ENCODE measurements around the gene MRPL49.

MRPL49 gene

DNA sequence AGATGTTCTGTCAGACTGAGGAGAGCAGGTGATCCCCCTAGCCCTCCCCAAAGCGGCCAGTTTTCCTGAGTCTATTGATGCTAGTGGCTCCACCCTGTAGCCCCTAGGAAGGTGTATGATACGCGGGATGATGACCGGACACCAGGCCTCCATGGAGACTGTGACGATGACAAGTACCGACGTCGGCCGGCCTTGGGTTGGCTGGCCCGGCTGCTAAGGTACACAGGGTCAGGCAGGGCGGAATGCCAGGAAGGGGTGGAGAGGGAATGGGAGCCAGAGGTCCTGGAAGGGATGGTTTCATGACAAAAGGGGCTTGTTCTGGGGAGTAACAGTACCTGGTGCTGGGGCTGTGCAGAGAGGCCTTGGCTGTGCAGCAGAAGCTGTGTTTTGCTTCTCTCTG lies 34.9 kb upstream of the MRPL49 start:
- 96% methylated on average over 11 of the region's 11 CpGs for WGBS
- H3K4me3 ChIP-seq (ENCODE audit: low read length), result no peak overlapping the region

DNA sequence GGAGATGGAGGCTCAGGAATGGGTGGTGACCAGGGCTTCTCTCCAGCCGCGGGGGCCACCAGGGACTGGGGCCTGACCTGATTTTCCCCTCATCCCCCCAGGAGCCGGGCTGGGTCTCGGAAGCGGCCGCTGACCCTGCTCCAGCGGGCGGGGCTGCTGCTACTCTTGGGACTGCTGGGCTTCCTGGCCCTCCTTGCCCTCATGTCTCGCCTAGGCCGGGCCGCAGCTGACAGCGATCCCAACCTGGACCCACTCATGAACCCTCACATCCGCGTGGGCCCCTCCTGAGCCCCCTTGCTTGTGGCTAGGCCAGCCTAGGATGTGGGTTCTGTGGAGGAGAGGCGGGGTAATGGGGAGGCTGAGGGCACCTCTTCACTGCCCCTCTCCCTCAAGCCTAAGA lies 34.3 kb upstream of the MRPL49 start:
- 96% methylated on average over 14 of the region's 15 CpGs for WGBS
- peaks cover 37% of the 10 kb centered on the region for H3K36me3 ChIP-seq (ENCODE audit: insufficient read depth, low read length)
- H3K4me1 ChIP-seq (ENCODE audit: insufficient read depth, low read length), result peaks cover 3% of the 10 kb centered on the region; the same call in 1 of the 2 replicates
- no peak overlapping the region for H3K9ac ChIP-seq (ENCODE audit: low read depth, low read length)
- no peak overlapping the region for H3K27ac ChIP-seq (ENCODE audit: low read depth, low read length)
- no peaks in the 10 kb centered on the region for H3K27me3 ChIP-seq (ENCODE audit: insufficient read depth, low read length)
- H3K9me3 ChIP-seq (ENCODE audit: insufficient read depth, low read depth, low read length), result no peaks in the 10 kb centered on the region
- H3K4me3 ChIP-seq (ENCODE audit: low read length), result no peak overlapping the region

More for the DNA sequence above, 34.9 kb upstream of the MRPL49 start:
- Histone ChIP-seq H3K9ac (ENCODE audit: low read depth, low read length) (no peak overlapping the region), H3K36me3 (ENCODE audit: insufficient read depth, low read length) (peaks cover 41% of the 10 kb centered on the region), H3K4me1 (ENCODE audit: insufficient read depth, low read length) (peaks cover 6% of the 10 kb centered on the region; the same call in 1 of the 2 replicates), H3K27me3 (ENCODE audit: insufficient read depth, low read length) (no peaks in the 10 kb centered on the region), H3K9me3 (ENCODE audit: insufficient read depth, low read depth, low read length) (no peaks in the 10 kb centered on the region), H3K27ac (ENCODE audit: low read depth, low read length) (no peak overlapping the region)

- Histone ChIP-seq H3K9me3 (ENCODE audit: insufficient read depth, low read depth, low read length) (no peaks in the 10 kb centered on the region), H3K27me3 (ENCODE audit: insufficient read depth, low read length) (no peaks in the 10 kb centered on the region), H3K4me1 (ENCODE audit: insufficient read depth, low read length) (no peaks in the 10 kb centered on the region), H3K27ac (ENCODE audit: low read depth, low read length) (no peak overlapping the region), H3K4me3 (ENCODE audit: low read length) (no peak overlapping the region), H3K9ac (ENCODE audit: low read depth, low read length) (no peak overlapping the region), H3K36me3 (ENCODE audit: insufficient read depth, low read length) (peaks cover 36% of the 10 kb centered on the region)
- WGBS, result 98% methylated on average over 4 of the region's 4 CpGs
Measured at GRCh38 chr11:65089621-65090020, 32.5 kb upstream of the MRPL49 start.

DNA sequence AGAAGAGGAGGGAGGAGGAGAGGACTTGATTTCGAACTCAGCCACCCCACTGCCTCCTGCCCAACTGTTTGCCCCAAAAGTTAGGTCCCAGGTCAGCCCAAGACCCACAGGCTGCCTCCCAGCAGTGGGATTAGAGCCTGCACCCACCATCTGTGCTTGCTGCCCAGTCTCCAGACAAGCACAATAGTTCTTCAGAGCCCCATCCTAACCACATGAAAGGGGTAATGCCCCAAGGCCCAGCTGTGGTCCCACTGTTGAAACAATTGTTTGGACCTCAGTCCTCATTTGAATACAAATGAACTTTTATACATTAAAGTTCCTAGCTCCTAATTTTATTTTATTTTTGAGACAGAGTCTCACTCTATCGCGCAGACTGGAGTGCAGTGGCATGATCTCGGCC lies 31.5 kb upstream of the MRPL49 start:
- over 99% methylated on average over 4 of the region's 4 CpGs for WGBS
- H3K9me3 ChIP-seq (ENCODE audit: insufficient read depth, low read depth, low read length), result no peaks in the 10 kb centered on the region
- H3K36me3 ChIP-seq (ENCODE audit: insufficient read depth, low read length), result peaks cover 30% of the 10 kb centered on the region
- H3K4me3 ChIP-seq (ENCODE audit: low read length), result no peak overlapping the region
- no peaks in the 10 kb centered on the region for H3K4me1 ChIP-seq (ENCODE audit: insufficient read depth, low read length)
- H3K27me3 ChIP-seq (ENCODE audit: insufficient read depth, low read length), result no peaks in the 10 kb centered on the region
- no peak overlapping the region for H3K27ac ChIP-seq (ENCODE audit: low read depth, low read length)
- H3K9ac ChIP-seq (ENCODE audit: low read depth, low read length), result no peak overlapping the region

- Histone ChIP-seq H3K4me3 (ENCODE audit: low read length) (peak overlapping the region; percentile 93), H3K27me3 (ENCODE audit: insufficient read depth, low read length) (no peaks in the 10 kb centered on the region), H3K36me3 (ENCODE audit: insufficient read depth, low read length) (peaks cover 13% of the 10 kb centered on the region), H3K9me3 (ENCODE audit: insufficient read depth, low read depth, low read length) (no peaks in the 10 kb centered on the region), H3K27ac (ENCODE audit: low read depth, low read length) (peak overlapping the region; percentile 37; the same call in 1 of the 2 replicates), H3K4me1 (ENCODE audit: insufficient read depth, low read length) (peaks cover 3% of the 10 kb centered on the region; the same call in 1 of the 2 replicates), H3K9ac (ENCODE audit: low read depth, low read length) (peak overlapping the region; percentile 88; the same call in 1 of the 2 replicates)
- WGBS, result 91% methylated on average over 22 of the region's 22 CpGs
Measured at GRCh38 chr11:65095427-65095826, 26.7 kb upstream of the MRPL49 start.

- Histone ChIP-seq H3K4me1 (ENCODE audit: insufficient read depth, low read length) (peaks cover 3% of the 10 kb centered on the region; the same call in 1 of the 2 replicates), H3K9me3 (ENCODE audit: insufficient read depth, low read depth, low read length) (no peaks in the 10 kb centered on the region), H3K27ac (ENCODE audit: low read depth, low read length) (peak within 1 kb of the TSS; percentile 79), H3K4me3 (ENCODE audit: low read length) (peak within 1 kb of the TSS; percentile 93), H3K36me3 (ENCODE audit: insufficient read depth, low read length) (peaks cover 13% of the 10 kb centered on the region), H3K27me3 (ENCODE audit: insufficient read depth, low read length) (no peaks in the 10 kb centered on the region), H3K9ac (ENCODE audit: low read depth, low read length) (peak within 1 kb of the TSS; percentile 88)
- 1% methylated on average over 52 of the region's 52 CpGs for WGBS
Measured at GRCh38 chr11:65095974-65096806, 25.9 kb upstream of the MRPL49 start, which contains the start of gene VPS51. TSS of gene VPS51 (plus strand) at chr11:65096214. CDS start at chr11:65096251, 37 bp downstream.

- H3K9ac ChIP-seq (ENCODE audit: low read depth, low read length), result no peak overlapping the region
- no peak overlapping the region for H3K27ac ChIP-seq (ENCODE audit: low read depth, low read length)
- 69% methylated on average over 7 of the region's 8 CpGs for WGBS
- peak overlapping the region; percentile 93 for H3K4me3 ChIP-seq (ENCODE audit: low read length)
- H3K4me1 ChIP-seq (ENCODE audit: insufficient read depth, low read length), result peaks cover 3% of the 10 kb centered on the region; the same call in 1 of the 2 replicates
- no peaks in the 10 kb centered on the region for H3K9me3 ChIP-seq (ENCODE audit: insufficient read depth, low read depth, low read length)
- peaks cover 13% of the 10 kb centered on the region for H3K36me3 ChIP-seq (ENCODE audit: insufficient read depth, low read length)
- no peaks in the 10 kb centered on the region for H3K27me3 ChIP-seq (ENCODE audit: insufficient read depth, low read length)
Measured at GRCh38 chr11:65096926-65097325, 25.2 kb upstream of the MRPL49 start.

DNA sequence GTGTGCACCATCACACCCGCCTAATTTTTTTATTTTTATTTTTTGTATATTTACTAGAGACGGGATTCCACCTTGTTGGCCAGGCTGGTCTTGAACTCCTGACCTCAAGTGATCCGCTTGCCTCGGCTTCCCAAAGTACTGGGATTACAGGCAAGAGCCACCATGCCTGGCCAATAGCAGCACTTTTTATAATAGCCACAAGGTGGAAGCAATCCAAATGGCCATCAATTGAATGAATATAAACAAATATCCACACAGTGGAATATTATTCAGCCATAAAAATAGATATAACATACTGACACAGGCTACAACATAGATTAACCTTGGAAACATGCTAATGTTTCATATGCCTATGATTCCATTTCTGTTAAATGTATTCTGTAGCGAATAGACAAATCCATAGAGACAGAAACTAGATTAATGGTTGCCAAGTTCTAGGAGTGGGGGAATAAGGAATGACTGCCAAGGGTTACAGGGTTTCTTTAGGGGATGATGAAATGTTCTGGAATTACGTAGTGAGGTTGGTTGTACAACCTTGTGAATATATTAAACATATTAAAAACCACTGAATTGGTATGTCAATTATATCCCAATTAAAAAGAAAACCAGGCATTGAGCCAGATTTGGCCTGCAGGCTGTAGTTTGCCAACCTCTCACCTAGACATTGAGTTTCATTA lies 21.3 kb upstream of the MRPL49 start:
- Histone ChIP-seq H3K9me3 (ENCODE audit: insufficient read depth, low read depth, low read length) (no peaks in the 10 kb centered on the region), H3K4me1 (ENCODE audit: insufficient read depth, low read length) (peaks cover 3% of the 10 kb centered on the region; the same call in 1 of the 2 replicates), H3K36me3 (ENCODE audit: insufficient read depth, low read length) (peaks cover 26% of the 10 kb centered on the region), H3K4me3 (ENCODE audit: low read length) (no peak overlapping the region), H3K27me3 (ENCODE audit: insufficient read depth, low read length) (no peaks in the 10 kb centered on the region), H3K9ac (ENCODE audit: low read depth, low read length) (no peak overlapping the region), H3K27ac (ENCODE audit: low read depth, low read length) (no peak overlapping the region)
- 96% methylated on average over 4 of the region's 6 CpGs for WGBS

DNA sequence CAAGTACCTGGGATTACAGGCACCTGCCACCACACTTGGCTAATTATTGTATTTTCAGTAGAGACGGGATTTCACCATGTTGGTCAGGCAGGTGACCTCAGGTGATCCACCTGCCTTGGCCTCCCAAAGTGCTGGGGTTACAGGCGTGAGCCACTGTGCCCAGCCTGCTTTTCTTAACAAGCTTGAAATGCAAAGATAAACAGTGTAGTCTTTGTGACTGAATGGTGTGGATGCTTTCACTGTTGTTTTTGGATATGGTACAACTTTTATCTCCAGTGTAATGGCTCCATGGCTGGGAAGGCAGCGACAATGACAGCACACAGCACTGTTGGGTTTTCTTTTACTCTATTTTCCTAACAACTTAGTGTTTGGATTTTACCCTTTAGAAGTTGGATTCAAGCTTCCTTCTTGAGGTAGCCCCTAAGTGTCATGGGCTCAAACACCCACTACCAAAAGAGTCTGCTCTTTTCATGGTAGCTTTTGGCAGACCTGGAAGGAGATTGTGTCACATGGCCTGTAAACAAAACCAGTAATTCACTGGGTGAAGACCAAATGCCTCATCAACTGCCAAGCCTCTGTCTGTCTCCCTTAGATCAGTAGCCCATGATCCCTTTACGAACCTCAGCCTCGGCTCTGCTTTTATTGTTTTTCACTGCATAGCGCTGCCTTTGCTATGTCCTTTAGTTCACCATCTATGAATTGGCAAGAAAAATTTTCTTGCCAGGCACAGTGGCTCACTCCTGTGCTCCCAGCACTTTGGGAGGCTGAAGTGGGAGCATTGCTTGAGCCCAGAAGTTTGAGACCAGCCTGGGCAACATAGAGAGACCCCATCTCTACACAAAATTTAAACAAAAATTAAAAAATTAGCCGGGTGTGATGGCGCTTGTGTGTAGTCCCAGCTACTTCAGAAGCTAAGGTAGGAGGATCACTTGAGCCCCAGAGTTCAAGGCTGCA lies 19.7 kb upstream of the MRPL49 start:
- Histone ChIP-seq H3K27me3 (ENCODE audit: insufficient read depth, low read length) (no peaks in the 10 kb centered on the region), H3K27ac (ENCODE audit: low read depth, low read length) (no peak overlapping the region), H3K36me3 (ENCODE audit: insufficient read depth, low read length) (peaks cover 23% of the 10 kb centered on the region), H3K9me3 (ENCODE audit: insufficient read depth, low read depth, low read length) (no peaks in the 10 kb centered on the region), H3K4me1 (ENCODE audit: insufficient read depth, low read length) (no peaks in the 10 kb centered on the region), H3K4me3 (ENCODE audit: low read length) (no peak overlapping the region), H3K9ac (ENCODE audit: low read depth, low read length) (no peak overlapping the region)
- WGBS, result 96% methylated on average over 8 of the region's 8 CpGs

- H3K9me3 ChIP-seq (ENCODE audit: insufficient read depth, low read depth, low read length), result no peaks in the 10 kb centered on the region
- H3K4me3 ChIP-seq (ENCODE audit: low read length), result no peak overlapping the region
- no peak overlapping the region for H3K9ac ChIP-seq (ENCODE audit: low read depth, low read length)
- no peaks in the 10 kb centered on the region for H3K4me1 ChIP-seq (ENCODE audit: insufficient read depth, low read length)
- H3K36me3 ChIP-seq (ENCODE audit: insufficient read depth, low read length), result peaks cover 17% of the 10 kb centered on the region
- H3K27ac ChIP-seq (ENCODE audit: low read depth, low read length), result no peak overlapping the region
- no peaks in the 10 kb centered on the region for H3K27me3 ChIP-seq (ENCODE audit: insufficient read depth, low read length)
Measured at GRCh38 chr11:65103476-65103875, 18.6 kb upstream of the MRPL49 start.
